Retinal pigment epithelial cell (primary cell): ENCODE data around the gene CYP24A1.

Experiments used
- DNase-seq: peaks from one replicate; pipeline ENCODE4 v3.0.0-alpha.2; 2010; ENCODE audit warnings: low read depth
- H3K4me3 ChIP-seq: 2 replicates; pipeline ENCODE4 v1.5.1; 2011; ENCODE audit warnings: mild to moderate bottlenecking, low read length, control low read depth, moderate library complexity
- TF ChIP-seq, protein P1 (sequence below): conservative IDR thresholded peaks from 2 replicates; pipeline ENCODE4 v1.5.1; 2011; ENCODE audit warnings: low read depth, low read length, control low read depth, inconsistent platforms

The CYP24A1 gene

DNA sequence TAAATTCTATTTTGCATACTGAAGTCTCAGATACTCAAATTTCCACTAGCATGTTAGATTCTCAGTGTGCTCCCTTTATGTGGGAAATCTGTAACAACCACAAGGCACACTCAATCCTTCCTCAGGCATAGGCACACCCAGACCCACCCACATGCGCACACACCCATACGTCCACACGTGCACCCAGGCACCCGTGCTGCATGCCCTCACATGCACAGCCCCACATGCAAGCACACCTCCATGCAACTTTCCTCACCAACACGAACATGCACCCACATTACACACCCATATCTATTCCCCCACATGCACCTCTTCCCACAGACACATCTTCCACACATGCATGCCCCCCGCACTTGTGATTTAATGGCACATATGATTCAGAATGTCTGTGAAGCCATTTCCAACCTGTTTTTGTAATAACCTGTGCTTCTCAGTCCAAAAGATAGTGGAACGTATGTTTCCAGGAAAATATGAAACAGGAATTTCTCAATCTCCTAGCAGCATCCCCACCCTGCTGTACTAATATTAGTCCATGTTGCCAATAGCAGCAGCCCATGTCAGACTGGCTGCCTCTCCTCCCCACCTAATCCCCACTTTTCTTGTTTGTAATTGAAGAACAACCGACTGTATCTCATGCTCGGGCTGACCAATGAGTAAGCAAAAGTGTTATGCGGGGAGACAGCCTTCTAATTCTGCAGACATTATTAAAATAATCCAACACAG is 11.3 kb upstream of the CYP24A1 start:
- TF ChIP-seq, protein P1, sequence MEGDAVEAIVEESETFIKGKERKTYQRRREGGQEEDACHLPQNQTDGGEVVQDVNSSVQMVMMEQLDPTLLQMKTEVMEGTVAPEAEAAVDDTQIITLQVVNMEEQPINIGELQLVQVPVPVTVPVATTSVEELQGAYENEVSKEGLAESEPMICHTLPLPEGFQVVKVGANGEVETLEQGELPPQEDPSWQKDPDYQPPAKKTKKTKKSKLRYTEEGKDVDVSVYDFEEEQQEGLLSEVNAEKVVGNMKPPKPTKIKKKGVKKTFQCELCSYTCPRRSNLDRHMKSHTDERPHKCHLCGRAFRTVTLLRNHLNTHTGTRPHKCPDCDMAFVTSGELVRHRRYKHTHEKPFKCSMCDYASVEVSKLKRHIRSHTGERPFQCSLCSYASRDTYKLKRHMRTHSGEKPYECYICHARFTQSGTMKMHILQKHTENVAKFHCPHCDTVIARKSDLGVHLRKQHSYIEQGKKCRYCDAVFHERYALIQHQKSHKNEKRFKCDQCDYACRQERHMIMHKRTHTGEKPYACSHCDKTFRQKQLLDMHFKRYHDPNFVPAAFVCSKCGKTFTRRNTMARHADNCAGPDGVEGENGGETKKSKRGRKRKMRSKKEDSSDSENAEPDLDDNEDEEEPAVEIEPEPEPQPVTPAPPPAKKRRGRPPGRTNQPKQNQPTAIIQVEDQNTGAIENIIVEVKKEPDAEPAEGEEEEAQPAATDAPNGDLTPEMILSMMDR = no peak
- no peak for DNase-seq
- H3K4me3 ChIP-seq = no peak overlapping the region

DNA sequence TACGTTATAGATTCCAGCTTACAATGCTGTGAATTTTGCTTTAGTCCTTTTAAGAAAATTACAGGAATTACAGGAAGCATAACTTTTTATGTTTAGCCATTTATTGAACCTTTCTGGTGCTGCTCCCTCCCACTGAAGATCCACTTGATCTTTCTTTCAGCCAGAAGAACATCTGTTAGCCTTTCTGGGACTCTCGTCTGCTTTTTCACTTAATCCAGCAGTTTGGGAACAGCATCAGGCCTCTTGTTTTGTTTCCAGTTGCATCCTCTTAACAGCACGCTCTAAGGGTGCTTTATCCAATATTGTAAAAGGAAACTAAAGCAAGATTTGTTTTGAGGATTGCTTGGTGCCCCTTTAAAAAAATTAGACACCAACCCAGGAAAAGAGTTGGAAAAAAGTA is 10.3 kb upstream of the CYP24A1 start:
- H3K4me3 ChIP-seq = no peak overlapping the region
- no peak for DNase-seq
- TF ChIP-seq, protein P1 = no peak

DNA sequence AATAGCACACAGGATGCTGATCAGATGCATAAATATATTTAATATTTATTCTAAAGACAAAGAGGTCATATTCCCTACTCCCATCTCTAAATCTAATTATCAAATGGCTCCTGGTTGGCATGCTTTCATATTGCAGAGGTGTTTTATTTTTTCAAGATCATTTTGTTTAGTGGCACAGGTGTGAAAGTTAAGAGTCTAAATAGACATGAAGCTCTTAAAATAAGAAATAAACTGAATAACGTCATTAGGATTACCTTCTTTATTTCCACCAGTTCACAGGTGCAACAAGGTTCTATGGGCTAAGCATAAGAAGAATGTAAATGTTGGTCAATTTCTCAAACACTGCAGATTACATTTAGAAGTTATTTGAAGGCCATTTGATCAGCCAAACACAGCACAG is 7.1 kb upstream of the CYP24A1 start:
- DNase-seq = no peak
- TF ChIP-seq, protein P1 = no peak
- no peak overlapping the region for H3K4me3 ChIP-seq

DNA sequence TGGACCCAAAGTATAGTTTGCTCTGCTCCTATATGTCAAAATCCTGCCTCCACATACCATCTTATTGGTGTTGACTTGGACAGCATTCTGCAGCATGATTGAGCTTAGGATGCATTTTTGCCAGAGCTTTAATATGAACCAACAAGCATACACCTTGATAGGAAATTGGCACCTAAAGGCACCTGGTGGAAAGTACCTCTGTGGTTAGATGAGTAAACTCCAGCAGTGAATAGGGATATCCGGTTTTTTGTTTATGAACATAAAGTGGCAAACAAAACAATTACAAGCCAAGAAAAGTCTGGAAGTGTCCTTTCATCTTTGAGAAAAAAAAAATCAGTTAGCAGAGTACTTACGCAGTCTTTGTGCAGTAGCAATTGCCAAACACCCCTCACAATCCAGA is 6.2 kb upstream of the CYP24A1 start:
- DNase-seq = no peak
- TF ChIP-seq, protein P1 = no peak

DNA sequence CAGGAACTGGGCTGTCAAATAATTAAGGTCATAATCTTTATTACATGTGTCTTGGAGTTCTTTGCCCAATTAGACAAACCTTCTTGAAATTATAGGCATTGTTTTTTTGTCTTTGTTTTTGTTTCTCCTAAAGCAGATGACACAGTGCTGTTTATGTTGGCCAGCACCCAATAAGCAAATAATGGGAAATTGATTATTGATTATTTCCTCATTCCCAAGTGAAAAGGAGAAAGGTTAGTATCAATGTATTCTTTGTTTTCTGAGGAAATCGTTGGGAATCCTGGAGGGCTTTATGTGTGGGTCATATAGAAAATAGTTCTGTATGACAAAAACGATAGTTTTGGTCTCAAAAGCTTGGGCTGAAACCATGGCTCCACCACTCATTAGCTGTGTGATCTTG is 4.5 kb upstream of the CYP24A1 start:
- no peak overlapping the region for H3K4me3 ChIP-seq
- TF ChIP-seq, protein P1 = no peak
- DNase-seq = no peak

More for the DNA sequence above, 6.2 kb upstream of the CYP24A1 start:
- no peak overlapping the region for H3K4me3 ChIP-seq

DNA sequence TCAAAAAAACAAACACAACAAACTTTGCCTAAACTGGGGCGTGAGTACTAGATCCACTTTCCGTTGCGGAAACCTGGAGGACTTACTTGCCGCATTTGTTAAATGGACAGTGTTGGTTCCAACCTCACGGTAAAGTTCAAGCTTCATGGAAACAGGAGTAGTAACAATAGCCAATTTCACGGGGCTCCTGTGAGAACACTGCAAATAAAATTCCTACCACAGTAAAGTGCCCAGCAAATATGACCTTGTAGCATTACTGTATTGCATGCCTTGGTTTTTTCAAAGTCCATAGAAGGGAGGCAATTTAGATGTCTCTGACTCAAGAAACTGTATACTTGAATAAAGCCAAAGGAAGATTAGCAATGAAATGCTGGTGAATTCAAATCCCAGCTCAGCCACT is 3.6 kb upstream of the CYP24A1 start:
- no peak overlapping the region for H3K4me3 ChIP-seq
- no peak for DNase-seq
- TF ChIP-seq, protein P1 = no peak

DNA sequence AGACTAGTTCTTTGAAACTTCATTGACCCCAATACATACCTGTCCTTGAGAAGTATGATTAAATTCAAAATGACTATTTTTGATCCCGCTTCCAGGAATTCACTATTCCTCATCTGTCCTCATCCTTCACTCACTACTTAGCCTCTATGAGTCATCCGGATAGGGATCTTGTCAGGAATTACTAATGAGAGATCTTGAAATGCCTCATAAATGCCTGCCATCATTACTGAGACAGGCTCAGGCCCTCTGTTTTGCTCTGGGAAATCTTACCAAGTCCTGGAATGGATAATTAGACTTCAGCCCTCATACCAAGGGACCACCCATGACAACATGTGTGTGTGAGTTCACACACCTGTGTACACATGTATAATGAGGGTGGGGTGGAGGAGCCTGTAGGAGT is 2.8 kb upstream of the CYP24A1 start:
- no peak overlapping the region for H3K4me3 ChIP-seq
- DNase-seq = no peak
- TF ChIP-seq, protein P1 = no peak
